Activated gamma-delta T cell treated with Interleukin-2 at 50 U/mL for 16 hours (primary cell): ENCODE measurements around the gene TPRA1.
A peak's percentile ranks its signal among the peaks of the same experiment; 100 is the strongest.
"Not testable (repeated sequence)": the region's sequence is repeated elsewhere in the genome, so short reads cannot be mapped to it uniquely, and the experiment has no call there.

Experiments used
- DNase-seq: peaks from one replicate; pipeline ENCODE4 v3.0.0-alpha.2; 2020

TPRA1 gene

DNA sequence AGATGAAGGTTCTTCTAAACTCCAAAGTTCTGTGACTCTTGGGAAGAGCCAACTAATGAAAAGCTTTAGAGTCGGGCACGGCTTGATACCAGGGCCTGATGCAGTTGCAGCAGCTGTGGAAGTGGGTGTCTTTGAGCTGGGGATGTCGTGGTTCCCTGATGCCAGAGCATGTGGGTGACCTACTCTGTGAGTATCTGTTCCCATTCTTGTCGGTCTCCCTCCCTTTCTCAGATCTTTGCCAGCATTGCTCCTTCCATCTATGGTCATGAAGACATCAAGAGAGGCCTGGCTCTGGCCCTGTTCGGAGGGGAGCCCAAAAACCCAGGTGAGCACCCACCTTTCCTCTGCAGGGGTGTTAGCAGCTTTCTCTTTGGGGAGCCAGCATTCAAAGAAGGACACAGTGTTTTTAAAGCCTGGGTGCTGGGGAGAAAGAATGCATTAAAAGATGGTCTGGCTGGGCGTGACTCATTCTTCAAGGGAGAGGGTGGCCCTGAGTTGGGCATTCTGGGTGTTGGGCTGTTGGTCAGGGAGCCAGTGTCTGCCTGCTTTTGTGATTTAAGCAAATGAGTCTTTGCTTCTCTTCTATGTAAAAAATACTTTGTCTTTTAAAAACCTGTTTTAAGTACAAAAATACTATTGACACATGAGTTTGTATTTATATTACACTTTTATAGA, 25.2 kb upstream of the TPRA1 start:
- DNase-seq, result no peak

DNA sequence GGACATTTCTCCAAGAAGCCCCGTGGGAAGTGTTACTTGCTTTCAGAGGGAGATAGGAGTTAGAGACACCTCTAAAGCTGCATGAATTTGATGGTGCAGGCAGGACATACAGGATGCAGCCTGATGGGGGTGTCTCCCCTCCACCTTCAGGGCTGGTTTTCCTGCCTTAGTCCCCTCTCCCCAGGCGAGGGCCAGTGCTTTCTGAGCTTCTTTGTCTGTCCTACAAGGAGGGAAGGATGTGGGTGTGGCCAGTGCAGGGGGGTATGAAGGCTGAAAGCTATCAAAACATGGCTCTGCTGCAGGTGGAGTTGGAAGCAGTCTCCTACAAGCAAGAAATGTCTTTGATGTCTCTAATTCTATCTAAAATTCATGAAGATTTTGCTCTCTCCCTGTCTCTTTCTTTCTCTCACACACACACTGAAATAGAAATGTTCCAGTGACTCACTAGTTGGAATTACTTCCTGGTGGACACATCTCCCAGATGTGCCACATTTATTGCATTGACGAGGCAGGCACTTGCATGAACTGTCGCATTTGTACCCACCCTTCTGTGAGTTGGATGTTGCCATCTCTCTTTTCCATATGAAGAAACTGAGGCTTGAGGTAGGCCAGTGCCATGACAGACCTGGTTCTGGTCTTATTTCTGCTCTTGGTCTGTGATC, 24.5 kb upstream of the TPRA1 start:
- no peak for DNase-seq

DNA sequence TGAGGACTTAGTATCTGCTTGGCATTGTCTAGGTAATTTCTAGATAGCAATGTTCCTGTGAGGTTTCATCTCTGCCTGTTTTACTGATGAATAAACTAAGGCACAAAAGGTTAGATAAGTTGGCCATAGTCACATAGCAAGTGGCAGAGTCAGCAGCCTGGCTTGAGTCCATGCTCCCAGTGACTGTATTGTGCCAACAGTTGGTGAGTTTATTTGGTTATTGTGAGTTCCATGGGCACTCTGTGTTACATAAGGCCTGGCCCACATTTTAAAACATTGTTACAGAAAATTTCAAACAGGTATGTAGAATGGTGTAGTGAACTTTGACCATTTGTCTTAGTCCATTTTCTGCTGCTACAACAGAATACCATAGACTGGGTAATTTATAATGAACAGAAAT, 22.9 kb upstream of the TPRA1 start:
- no peak for DNase-seq

DNA sequence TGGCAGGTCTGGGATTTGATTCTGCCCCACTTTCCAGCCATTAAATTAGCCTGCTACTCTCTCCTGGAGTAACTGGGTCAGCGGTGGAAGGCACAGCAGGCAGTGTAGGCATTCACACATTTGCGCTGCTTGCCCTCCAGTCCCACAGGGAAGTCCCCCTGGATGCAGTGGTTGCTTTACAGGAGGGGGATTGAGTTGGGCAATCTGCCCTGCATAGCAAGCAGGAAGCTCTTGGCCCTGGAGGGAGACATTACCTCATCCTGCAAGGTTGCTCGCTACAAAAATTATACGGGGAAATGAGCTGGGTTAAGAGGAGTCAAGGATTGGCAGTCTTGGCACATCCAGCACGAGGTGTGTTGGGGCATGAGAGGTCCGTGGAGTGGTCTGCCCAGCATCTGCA, 22.4 kb upstream of the TPRA1 start:
- no peak for DNase-seq

DNA sequence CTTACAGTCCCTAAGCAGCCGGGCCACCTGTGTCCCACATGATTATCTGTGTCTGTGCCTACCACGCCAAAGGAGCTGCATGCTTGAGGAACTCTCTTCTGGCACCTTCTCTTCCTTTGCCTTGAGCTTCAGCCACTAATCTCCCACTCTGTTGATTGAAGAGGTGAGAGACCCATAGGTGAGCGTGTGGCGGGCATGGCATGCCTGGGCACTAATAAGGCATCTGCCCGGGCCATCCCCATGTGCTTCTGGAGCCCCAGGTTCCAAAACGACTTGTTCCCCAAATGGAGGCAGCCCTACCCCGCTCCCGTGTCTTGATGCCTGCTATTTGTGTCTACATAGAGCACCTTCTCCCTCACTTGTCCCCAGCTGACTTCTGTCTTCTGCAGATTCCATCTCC, 20.7 kb upstream of the TPRA1 start:
- no peak for DNase-seq

DNA sequence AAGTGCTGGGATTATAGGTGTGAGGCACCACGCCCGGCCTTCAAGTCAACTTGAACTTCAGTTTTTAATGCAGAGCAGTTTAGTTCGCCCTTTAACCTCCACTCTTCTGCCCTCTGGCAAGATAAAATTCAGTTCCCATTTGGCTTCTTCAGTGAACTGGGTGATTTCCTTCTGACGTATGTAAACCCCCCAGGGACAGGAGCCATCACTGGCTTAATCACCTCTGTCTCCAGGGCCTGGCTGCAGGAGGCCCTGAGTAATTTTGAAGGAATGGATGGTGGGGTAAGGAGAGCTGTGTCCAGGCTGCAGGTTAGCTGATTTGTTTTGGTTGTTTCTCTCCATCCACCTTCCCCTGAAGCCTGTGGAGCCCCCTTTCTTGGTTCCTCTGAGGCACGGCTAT, 19.6 kb upstream of the TPRA1 start:
- no peak for DNase-seq

DNA sequence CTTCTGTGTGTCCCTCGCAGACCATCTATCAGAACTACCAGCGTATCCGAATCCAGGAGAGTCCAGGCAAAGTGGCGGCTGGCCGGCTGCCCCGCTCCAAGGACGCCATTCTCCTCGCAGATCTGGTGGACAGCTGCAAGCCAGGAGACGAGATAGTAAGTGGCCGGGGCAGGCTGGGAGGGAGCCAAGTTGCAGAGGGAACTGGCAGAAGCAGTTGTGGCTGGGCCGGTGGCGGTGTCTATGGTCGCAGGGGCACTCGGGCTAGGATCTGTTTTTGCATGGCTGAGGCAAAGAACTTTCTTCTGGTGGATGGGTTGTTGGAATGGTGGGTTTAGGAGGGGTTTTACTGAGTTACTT, 17.8 kb upstream of the TPRA1 start:
- no peak for DNase-seq

DNA sequence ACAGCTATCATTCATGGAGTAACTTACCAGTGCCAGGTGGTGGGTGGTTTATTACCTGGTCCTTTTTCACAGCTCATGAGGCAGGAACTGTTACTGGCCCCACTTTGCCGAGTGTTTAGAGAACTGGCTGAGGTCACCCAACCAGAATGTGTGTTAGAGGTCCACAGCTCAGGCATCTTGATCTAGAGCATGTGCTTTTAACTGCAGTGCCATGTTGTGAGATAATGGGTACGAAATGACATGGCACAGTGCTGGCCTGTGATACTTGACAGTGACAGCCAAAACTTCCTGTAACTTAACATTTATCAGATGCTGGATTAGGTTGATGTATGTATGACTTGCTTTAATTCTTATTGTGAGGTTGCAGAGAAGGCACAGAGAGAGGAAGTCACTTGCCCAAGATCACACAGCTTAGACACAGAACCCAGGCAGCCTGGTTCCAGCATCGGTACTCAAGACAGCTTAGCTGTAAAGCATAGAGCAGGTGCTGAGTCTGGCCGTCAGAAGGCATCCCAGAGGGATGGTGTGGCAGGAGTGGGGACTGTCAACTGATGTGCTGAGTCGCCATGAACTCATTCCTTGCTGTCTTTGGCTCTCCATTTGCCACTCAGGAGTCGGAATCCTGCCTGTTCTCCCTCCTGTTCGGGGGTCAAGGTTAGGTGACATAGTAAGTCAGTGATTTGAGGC, 17.3 kb upstream of the TPRA1 start:
- DNase-seq, result no peak

DNA sequence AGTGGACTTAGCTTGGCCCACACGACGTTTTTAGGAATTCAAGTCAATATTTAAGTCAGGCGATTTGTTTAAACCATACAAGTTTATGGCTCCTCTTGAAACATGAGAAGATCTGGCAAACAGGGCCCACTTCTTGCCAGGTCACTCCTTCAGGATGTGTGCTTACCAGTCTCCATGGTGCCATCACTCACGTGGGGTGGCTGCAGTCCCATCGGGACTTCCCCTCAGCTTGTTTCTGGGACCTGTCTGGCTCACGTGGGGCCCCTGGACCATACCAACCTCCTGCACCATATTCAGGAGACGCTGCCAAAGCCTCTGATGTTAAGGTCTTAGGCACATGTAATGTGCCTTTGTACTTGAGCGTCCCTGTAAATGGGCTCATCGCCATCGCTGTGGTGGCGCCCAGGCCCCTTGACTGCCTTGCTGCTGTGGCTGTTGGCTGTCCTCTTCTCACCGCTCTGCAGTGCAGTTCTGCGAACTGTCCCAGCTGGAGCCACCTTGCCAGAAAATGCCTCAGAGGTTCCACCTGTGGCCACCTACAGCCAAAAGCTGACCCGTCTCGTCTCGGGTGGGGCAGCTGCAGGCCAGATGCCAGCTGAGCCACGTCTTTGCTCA, 16.6 kb upstream of the TPRA1 start:
- DNase-seq, result no peak

DNA sequence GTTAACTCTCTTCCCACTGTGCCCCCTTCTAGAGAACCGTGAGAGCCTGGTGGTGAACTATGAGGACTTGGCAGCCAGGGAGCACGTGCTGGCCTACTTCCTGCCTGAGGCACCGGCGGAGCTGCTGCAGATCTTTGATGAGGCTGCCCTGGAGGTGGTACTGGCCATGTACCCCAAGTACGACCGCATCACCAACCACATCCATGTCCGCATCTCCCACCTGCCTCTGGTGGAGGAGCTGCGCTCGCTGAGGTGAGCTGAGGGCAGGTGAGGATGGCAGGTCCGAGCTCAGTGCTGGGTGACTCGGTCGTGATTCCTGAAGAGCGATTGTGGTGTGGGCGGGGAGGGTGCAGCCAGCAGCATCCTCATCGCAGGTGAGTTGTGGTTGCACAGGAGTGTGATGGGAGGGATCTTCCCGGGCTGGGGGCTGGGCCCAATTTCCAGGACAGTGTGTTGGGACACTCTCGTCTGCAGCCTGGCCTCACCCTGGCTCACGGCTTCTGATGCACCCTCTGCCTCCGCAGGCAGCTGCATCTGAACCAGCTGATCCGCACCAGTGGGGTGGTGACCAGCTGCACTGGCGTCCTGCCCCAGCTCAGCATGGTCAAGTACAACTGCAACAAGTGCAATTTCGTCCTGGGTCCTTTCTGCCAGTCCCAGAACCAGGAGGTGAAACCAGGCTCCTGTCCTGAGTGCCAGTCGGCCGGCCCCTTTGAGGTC, 15.7 kb upstream of the TPRA1 start:
- no peak for DNase-seq

DNA sequence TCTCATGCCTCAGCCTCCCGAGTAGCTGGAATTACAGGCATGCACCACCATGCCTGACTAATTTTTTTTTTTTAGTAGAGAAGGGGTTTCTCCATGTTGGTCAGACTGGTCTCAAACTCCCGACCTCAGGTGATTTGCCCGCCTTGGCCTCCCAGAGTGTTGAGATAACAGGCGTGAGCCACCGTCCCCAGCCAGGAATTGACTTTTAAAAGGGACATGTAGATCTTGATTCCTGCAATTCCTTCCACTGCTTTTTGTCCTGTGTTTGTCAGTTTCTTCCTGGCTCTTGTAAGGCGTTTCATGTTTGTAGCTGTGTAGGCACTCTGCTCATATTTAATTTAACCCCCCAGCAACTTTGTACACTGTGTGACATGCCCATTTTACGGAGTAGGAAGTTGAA, 15.0 kb upstream of the TPRA1 start:
- not testable (repeated sequence) for DNase-seq

DNA sequence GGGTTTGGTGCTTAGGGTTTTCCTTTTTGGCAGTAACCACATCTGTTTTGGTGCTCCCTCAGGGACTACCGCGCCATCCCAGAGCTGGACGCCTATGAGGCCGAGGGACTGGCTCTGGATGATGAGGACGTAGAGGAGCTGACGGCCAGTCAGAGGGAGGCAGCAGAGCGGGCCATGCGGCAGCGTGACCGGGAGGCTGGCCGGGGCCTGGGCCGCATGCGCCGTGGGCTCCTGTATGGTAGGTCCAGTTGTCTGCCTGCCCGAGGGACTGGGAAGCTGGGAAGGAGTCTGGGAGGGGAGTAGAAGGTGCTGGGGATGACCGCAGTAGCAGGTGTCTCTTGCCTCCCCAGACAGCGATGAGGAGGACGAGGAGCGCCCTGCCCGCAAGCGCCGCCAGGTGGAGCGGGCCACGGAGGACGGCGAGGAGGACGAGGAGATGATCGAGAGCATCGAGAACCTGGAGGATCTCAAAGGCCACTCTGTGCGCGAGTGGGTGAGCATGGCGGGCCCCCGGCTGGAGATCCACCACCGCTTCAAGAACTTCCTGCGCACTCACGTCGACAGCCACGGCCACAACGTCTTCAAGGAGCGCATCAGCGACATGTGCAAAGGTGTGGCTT, 14.1 kb upstream of the TPRA1 start:
- DNase-seq, result no peak

DNA sequence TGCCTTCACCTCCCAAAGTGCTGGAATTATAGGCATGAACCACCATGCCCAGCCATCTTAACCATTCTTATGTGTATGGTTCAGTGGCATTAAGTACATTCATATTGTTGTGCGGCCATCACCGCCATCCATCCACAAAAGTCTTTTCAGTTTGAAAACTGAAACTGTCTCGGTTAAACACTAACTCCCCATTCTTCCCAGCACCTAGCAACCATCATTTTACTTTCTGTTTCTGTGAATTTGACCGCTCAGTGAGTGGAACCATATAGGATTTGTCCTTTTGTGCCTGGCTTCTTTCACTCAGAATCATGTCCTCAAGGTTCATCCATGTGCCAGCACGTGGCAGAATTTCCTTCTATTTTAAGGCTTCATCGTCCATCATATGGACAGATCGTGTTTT, 13.5 kb upstream of the TPRA1 start:
- DNase-seq, result no peak

DNA sequence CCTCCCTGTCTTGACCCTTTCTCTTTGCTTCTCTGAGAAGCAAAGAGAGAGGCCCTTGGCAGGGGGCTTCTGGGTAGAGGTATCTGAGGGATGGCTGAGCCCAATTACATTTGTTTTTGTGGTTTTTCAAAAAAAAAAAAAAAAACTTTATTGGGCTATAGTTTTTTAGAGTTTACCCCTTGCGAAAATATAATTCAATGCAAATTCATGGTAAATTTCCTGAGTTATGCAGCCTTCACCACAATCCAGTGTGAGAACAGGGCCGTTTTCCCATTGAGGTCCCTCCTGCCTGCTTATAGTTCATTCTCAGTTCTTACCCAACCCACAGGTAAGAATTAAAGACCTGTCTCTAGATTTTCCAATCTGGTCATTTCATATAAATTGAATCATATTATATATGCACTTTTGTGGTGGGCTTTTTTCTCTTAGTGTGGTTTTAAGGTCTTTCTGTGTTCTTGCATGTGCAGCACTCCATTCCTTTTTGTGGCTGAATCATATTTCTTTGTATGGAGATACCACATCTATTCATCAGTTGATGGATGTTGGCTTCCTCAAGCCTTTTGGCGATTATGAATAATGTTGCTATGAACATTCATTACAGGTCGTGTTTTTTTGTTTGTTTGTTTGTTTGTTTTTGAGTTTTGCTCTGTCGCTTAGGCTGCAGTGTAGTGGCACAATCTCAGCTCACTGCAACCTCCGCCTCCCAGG, 10.4 kb upstream of the TPRA1 start:
- no peak for DNase-seq

DNA sequence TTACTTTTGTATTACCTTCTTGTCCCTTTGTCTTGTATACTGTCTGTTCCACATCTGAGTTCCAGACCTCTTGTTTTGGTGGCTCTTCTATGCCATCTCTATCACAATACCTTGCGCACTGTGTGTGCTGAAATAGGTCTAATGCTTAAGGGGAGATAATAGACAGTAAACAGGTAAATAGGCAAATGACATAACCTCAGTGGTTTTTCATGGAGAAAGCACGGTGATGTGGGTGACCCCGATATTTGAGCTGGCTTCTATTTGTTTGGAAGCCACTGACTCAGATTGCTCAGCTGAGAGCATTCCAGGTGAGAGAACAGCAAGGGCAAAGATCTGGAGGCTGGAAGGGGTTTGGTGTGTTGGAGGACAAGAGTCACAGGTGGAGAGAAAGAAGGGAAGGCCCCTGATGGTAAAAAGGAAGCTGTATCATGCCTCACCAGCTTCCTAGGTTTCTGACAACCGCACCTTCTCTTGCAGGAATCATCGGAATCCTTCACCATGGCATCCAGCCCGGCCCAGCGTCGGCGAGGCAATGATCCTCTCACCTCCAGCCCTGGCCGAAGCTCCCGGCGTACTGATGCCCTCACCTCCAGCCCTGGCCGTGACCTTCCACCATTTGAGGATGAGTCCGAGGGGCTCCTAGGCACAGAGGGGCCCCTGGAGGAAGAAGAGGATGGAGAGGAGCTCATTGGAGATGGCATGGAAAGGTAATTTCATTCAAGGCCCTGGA, 8.5 kb upstream of the TPRA1 start:
- DNase-seq, result no peak

DNA sequence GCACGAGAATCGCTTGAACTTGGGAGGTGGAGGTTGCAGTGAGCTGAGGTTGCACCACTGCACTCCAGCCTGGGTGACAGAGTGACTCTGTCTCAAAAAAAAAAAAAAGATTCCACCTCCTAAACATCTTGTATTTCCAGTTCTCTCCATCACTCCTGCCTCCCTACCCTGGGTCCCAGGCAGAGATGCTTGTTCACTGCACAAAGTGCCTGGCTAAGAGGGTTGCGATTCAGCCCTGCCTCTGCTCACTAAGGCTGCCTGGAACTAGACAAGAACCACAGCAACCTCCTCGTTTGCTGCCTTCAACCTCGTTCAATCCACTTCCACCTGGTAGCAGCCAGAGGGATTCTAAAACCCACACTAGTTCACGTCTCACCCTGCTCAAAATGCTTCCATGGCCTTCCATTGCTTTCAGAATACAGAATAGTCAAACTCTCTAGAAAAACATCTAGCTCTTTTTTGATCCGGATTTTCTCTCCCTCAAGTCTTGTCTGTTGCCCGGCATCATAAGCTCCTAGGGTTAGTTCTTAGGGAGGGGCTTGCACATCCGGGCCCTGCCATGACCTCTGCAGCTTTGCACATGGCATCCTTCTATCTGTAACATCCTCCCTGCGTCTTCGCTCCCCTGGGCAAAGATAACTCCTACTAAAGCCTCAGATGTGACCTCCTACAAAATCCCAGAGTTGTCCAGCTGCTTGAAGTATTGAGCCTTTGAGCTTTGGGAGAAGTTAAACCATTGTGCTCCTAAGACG, 6.7 kb upstream of the TPRA1 start:
- DNase-seq, result no peak

DNA sequence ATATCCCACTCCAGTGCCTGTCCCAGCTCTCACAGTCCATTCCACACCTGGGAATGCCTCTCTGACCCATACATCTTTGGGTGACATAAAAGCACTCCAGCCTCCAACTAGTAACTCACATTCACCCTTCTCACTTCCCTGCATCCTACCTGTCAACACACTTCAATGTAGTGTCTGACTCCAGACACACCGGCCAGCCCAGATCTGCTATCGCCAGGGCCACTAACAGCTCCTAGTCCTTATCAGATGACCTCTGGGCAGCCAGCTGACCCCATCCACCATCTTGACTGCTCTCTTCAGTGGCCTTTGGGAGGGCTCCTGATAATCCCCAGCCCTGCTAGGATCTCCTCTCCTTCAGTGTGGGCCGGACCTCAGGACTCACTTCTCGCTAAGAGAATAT, 4.8 kb upstream of the TPRA1 start:
- no peak for DNase-seq

DNA sequence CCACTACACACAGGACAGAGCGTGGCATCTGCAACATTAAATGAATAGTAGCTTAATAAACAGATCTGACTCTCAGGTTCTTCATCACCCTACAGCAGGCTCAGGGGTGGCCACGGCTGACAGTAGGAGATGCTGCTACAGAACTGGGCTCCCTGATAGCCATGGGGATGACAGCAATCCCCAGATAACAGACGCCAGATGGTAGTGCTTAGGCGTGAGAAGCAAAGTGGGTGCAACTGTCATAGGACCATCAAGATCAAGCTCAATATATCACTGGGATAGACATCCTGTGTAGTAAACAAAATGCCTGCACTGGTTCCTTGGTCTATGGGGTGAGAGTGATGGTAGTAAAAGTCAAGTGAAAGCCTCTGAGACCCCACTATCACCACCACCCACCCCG, 2.6 kb upstream of the TPRA1 start:
- DNase-seq, result no peak

DNA sequence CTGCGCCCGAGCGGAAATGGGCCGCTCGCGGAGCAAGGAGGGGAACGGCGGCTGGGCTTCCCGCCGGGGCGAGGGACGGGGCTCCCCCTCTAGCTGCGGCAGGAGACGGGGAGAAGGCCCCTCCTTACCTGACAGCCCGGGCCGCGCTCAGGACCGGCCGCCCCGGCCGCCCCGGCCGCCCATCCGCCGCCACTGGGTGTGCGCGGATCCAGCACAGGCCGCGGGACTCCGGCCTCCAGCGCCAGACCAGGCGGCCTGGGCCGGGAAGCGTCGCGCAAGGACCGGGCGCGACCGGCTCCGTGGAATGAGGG, 296 bp downstream of the TPRA1 start:
- no peak for DNase-seq

DNA sequence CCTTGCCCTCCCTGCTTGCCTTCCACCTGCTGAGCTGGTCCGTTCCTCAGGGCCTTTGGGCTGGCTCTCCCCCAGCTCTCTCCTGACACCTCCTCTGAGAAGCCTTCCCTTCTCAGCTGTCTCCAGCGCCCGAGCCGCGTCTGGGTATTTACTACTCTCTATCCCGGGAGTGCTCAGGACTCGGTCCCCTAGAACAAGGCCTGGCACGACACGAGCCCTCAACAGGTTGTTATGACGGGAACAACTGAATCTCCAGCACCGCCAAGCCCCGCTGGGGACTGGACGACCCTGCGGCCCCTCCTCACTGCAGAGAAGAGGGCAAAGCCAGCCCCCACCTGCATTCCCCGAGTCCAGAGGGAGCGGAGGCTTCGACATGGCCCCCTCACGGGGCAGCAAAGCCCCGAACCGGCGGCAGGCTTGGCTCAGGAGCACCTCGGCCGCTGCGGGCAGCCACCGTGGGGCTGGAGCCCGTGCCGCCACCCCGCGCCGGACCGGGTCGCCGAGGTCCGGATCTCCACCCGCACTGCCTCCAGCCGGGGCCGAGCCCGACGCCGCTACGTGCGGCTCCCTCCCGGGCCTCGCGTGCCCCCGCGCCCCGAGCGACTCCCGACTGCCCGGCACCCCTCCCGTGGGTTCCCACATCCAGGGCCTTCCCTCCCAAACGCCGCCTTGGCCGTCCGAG, 792 bp downstream of the TPRA1 start:
- peak; percentile 19 for DNase-seq
